Measurements from ENCODE around the gene JPH2.
"Not testable (repeated sequence)": the region's sequence is repeated elsewhere in the genome, so short reads cannot be mapped to it uniquely, and the experiment has no call there.

The JPH2 gene

DNA sequence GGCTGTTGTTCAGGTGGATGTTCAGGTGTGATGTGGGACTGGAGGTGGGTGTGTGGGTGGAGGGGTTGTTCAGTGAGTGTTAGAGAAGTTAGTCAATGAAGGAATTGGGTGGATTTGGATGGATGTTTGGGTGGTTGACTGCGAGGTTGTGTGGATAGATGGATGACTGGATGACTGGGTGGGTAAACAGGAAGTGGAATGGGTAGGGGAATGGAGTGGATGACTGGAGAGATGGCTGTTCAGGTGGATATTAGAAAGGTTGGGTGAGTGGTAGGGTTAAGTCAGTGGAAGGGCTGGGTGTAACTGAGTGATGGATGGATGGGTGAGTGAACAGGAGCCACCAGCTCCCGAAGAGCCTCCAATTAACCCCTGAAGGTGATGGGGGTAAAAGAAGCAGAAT is 27.9 kb downstream of the JPH2 start:
- no peak for DNase-seq (ENCODE audit: low read depth in 2 of 2)

DNA sequence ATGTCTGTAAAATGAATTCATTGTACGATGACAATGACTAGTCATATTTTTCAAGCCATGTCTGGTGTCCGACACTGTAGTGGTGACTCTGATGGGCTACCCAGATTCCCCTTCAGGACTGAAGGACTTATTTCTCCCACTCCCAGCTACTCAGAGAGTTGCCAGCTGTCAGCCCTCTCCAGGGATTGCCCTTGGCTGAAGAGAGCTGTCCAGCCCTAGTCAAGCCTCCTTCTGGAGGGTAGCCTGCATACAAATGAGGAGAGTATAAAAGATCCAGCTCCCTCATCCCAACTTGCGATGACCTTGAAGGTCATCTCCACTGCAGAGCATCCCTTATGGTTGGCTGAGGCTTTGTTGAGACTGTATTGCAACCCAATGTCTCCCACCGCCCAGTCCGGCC is 29.9 kb downstream of the JPH2 start:
- DNase-seq (ENCODE audit: low read depth in 2 of 2): no peak

DNA sequence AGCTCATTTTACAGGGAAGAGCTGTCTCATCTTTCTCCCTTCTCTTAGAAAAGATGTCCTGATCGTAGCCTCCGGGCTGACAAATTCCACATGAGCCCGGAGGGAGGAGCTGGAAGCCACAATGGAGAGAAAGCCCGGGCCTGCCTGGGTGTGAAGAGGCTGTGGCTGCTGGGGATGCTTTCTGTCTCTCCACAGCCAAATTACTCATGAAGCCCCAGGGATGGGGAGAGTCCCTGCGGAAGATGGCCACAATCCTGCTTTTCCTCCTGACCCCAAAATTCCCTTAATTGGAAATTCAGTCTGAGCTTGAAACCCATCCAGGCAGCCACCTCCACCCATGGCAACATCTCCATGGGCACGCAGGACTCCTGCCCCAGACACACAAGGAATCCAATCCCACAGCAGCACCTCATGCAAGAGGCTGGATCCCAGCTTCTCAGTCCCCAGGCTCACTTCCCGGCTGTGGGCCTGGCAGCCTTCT is 32.4 kb downstream of the JPH2 start:
- no peak for DNase-seq (ENCODE audit: low read depth in 2 of 2)

DNA sequence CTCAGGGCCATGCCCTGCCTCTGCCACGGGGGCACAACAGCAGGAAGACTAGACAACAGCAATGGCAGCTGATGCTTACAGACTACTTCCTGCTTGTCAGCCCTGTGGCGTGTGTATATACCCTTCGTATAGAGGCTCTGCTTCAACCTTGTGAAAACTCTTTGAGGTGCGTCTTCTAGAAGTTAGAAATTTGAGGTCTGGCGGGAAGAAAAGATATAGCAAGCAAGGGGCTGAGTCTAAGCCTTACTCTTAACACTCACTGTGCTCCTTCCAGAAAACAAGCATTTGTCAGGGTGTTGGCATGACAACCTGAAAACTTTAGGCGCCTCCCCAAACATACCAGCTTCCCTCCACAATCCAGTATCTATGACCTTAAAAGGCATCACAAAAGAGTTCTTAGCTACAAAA is 33.3 kb downstream of the JPH2 start:
- DNase-seq (ENCODE audit: low read depth in 2 of 2): no peak

DNA sequence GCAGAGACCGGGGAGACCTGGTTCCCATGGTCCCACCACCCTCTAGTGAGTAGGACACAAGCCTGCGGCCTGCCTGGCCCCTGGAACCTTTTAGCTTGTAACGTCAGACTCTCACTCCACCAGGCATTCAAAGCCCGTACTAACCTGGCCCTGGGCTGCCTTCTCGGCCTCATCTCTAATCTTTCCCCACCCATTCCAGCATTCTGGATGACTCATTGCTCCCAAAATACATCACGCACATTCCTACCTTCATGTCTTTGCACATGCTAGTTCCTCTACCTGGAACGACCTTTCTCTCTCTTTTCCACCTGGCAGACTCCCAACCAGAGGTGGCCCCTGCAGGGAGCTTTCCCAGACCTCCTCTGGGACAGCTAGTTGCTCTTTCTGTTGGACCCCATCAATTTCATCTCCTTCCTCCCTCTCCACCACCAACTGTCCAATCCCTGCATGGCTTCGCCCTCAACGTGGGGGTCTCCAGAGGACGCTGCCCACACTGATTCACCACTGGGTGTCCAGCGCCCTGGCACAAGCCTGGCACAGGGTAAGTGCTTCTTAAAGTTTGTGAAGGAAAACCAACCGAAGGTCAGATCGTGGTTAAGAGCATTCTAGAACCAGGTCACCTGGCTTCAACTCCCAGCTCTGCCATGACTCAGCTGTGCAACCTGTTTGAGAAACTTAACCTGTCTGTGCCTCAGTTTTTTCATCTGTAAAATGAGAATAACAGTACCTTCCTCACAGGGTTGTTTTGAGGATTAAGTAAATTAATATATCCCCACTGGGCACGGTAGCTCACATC is 35.2 kb downstream of the JPH2 start:
- DNase-seq (ENCODE audit: low read depth in 2 of 2): no peak

DNA sequence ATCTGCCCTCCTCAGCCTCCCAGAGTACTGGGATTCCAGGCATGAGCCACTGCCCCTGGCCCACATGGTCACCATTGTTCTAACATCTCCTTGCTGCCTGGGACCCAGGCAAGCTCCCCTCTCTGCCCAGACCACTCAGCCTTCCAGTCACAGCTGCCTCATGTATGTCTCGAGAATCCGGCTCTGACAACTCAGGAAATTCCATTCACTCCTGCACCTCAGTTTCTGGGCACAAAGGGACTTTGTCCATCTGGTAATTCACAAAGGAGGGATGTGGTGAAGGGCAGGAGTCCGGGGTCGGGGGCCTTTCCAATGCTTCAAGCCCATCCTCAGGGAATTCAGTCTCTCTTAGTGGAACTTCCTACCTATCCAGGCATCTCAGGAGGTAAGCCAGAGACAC is 40.7 kb downstream of the JPH2 start:
- no peak for DNase-seq (ENCODE audit: low read depth in 2 of 2)

DNA sequence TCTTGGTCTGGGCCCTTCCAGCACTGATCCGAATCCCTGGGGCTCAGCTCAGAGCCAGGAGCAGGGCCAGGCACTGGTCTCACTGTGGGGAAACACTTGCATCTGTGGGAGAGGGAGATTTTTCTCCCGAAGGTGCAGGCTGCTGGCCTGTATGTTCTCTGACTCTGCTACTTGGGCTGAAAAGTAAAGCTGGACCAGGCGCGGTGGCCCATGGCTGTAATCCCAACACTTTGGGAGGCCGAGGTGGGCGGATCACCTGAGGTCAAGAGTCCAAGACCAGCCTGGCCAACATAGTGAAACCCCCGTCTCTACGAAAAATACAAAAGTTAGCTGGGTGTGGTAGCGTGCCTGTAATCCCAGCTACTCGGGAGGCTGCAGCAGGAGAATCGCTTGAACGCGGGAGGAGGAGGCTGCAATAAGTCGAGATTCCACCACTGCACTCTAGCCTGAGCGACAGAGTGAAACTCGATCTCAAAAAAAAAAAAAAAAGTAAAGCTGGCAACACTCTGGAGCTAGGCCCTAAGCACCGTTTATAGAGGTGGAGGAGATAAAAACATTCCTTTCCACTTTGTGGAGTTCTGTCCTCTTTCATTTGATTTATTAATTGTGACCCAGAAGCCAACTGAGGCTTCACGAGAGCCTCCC is 41.7 kb downstream of the JPH2 start:
- DNase-seq (ENCODE audit: low read depth in 2 of 2): no peak

DNA sequence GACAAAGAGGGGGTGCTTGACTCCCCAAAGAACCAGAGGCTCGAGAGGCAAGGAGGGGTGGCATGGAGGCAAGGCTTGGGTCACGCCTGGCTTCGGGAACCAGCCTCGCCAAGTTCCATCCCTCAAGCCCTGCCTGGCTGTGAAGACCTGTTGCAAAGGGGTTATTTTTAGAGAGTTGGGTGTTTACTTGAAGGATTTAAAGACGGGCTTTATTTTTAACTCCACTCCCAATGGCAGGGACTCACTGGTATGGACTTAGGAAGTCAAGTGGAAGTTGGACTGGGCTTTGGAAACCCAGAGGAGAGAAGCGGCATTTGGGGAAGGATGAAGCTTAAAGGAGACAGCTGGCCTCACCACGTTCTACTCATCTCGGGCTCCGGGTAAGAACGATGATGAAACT is 43.1 kb downstream of the JPH2 start:
- DNase-seq (ENCODE audit: low read depth in 2 of 2): no peak

DNA sequence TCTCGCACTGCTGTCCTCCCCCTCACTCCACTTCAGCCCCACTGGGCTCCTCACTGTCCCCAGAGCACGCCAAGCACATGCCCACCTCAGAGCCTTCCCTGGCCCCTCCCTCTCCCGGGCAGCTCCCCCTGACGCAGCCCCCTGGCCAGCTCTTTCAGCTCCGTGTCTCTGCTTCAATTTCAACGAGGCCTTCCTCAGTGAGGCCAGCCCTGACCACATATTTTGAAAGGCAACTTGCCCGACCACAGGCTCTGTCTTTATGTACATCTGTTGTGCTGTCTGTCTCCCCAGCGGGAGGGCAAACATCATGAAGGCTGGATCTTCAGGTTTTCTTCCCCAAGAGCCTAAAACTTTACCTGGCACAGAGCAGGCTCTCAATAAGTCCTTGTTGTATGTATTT is 44.6 kb downstream of the JPH2 start:
- DNase-seq (ENCODE audit: low read depth in 2 of 2): no peak

DNA sequence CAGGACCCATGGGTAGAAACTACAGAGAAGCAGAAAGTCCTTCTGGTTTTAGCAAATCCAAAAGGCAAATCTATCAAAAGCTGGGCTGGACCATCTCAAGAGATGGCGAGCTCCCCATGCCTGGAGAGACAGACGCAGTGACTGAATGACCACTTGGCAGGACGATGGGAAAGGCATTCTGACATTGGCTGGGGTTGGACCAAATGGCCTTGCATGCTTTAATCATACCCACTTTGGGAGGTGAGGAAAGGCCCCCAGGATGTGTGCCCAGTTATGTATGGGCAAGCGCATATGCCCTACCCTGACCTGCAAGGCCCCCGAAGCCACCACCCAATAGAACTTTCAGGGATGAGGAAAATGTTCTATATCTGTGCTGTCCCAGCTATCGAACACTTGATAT is 45.1 kb downstream of the JPH2 start:
- no peak for DNase-seq (ENCODE audit: low read depth in 2 of 2)

DNA sequence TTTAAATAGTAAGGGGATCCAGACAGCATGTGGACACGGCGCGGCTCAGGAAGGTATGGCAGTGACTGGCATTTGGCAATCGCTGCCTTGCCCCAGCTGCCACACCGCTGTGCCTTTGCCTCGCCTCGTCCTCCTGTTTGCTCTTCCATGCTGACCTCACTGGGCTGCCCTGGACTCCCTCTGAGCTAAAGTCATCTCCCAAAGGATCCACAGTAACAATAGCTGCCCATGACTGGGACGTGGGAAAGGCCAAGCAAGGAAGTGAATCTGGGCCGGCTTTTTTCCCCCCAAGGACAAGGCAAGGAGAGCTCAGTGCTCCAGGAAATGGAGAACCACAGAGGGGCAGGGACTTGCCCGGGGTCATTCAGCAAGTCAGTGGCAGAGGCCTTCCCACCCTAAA is 48.1 kb downstream of the JPH2 start:
- no peak for DNase-seq (ENCODE audit: low read depth in 2 of 2)

DNA sequence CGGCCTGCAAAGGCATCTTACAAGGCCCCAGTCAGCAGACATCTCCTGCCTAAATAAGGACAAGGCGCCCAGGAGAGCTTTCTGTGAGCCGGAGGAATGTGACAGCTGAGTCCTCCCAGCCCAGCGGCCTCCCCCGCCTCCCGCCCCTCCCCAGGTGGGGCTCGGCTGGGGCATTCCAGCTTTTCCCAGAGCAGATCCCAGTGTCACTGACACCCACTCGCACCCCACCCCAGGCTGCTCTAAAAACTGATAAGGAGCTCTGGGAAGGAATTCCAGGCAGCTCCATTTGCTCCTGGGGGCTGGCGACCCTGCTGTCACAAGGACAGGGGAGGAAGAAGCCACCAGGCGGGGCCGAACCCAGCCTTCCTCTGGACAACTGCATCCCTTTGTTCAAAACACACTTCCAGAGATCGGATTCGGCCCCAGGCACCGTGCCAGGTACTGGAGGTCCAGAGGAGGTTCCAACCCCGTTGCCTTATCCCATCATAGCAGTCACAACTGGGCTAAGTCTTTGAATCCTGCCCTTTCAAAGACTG is 49.7 kb downstream of the JPH2 start:
- peak in 1 of 2 experiments; percentile 38 for DNase-seq (ENCODE audit: low read depth in 2 of 2)

DNA sequence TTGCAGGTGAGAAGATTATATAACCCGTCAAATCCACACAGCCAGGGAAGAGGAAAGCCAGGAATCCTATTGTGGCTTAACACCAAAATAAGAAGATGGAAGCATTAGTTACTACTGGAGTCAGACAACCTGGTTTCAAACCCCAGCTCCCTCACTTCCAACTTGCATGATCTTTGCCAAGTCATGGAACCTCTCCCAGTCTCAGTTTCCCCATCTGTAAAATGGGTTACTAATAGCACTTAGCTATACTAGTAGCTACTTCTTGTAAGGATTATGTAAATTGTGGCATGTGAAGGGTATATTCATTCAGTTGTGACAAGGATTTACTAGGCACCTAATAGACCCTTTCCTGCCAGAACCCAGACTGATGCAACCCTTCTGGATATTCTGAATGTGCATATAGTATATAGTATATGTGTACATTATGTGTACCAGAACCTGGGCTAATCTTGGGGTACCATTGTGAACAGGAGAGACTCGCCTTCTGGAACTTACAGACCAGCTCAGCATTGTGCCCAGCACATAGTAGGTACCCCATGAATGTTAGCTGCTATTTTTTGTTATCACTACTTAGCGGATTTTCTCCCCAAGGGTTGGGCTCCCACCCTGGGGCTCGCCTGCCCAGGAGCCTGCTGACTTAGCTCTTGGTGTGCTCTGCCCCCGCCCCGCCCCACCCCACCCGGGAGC is 50.3 kb downstream of the JPH2 start:
- DNase-seq (ENCODE audit: low read depth in 2 of 2): no peak

DNA sequence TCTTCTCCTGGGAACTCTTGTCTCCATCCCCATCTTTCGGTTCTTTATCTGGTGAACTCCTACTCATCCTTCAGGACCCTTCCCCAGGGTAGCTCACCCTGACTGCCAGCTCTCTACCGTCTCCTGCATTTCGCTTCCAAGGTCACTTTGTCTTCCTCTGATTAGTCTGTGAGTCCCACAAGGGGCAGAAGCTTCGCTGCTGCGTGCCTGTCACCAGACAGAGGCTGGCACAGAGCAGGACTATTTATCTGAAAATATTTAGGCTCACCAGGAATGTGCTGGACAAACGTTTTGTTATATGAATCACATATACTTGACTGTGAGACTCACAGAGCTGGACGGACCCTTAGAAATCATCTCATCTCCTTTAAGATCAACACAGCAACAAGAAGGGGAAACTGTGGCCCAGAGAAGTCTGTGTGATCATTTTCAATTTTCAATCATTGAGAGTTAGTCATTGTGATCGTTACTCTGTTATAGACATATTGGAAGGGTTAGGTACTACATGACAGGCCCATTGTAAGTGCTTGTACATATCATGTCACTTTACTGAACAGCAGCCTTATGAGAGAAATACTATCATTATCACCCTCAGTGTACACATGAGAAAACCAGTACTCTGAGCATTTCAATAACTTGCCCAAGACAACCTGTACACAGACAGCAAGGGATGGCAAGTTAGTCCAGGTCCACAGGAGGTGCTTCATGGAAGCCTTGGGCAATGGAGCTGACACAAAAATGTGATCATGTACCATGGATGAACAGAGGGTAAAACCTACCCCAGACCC is 51.4 kb downstream of the JPH2 start:
- DNase-seq (ENCODE audit: low read depth in 2 of 2): no peak

DNA sequence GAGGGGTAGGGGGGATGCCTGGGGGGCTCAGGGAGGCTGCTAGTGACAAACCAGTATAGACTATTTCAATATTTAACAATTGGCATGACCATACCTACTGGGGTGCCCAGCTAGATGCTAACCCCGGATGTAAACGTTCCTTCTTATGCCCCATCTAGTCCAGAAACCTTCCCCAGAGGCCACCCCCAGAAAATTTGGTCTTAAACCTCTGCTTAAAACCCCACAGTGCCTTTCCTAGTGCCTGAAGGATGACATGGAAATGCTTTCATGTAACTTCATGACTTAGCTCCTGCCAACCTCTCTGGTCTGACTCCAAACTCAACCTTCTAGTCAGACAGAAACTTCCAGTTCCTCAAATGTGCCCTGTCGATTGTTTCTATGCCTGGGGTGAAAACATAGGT is 52.0 kb downstream of the JPH2 start:
- no peak for DNase-seq (ENCODE audit: low read depth in 2 of 2)

DNA sequence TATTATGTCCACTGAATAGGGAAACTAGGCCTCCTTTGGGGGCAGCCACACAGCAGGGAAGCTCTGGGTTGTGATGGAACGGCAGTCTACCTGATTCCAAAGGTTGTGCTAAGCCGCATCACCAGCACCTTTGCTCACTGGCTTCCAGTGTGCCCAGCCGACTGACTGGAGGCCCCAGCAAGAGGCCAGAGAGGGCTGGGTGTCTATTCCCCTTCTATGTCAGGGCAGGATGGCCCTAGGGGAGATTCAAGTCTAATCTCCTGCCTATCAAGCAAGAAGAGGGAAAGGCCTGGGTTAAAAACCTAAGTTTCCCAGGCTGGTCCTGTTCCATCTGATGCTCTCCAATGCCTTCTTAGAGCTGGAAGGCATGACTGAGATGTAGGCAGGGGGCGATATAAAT is 53.6 kb downstream of the JPH2 start:
- no peak for DNase-seq (ENCODE audit: low read depth in 2 of 2)

DNA sequence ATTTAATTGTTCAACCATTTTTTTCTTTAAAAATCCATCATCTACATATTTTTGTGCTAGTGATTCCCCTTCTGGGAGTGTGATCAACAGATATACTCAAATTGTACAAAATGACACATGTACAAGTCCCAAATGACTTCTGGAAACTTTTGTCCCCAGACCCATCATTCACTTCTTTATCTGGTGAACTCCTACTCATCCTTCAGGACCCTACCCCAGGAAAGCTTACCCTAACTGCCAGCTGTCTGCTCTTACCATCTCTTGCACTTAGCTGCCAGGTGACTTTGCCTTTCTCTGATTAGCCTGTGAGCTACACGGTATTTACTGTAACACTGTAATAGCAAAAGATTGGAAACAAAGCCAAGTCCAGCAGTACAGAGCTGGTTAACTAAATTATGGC is 55.3 kb downstream of the JPH2 start:
- DNase-seq (ENCODE audit: low read depth in 2 of 2): no peak

DNA sequence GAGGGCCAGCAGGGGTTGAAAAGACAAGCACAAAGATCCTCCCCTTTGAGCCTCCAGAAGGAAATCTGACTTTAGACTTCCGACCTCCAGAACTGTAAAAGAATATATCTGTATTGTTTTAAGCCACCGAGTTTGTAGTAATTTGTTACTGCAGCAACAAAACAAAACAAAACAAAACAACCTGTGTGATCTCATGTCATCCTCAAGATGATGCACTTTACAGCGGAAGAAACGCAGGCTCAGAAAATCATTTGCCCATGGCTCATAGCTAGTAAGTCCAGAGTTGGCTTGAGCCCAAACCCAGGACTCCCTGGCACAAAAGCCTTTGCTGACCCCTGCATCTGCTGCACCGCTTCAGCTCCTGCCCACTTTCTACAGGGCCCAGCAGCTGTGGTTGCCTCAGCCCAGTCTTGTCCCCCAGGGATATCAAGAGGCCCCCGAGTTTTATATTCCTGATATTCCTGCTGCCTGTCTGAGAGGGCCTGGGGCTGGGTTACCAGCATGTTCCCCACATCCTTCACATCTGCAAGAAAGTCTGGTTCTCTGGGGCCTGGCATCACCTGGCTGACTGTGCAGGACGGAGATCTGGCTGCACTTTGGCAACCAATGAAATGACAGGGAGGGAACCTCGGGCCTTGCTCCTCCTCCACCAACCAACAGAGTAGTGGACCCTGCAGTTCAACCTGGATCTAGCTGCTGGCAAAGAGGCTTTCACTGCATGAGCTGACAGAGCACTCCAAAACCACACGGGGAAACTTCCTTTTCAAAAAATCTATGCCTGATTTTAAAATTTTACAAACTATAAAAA is 56.9 kb downstream of the JPH2 start:
- DNase-seq (ENCODE audit: low read depth in 2 of 2): no peak

DNA sequence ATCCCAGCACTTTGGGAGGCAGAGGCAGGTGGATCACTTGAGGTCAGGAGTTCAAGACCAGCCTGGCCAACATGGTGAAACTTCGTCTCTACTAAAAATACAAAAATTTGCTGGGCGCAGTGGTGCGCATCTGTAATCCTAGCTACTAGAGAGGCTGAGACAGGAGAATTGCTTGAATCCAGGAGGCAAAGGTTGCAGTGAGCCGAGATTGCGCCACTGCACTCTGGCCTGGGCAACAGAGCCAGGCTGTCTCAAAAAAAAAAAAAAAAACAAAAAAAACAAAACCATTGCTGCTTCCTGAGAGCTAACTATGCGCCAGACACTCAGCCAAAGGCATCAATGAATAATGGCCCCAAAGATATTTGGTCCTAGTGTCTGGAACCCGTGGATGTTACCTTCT is 57.7 kb downstream of the JPH2 start:
- not testable (repeated sequence) for DNase-seq (ENCODE audit: low read depth in 2 of 2)

DNA sequence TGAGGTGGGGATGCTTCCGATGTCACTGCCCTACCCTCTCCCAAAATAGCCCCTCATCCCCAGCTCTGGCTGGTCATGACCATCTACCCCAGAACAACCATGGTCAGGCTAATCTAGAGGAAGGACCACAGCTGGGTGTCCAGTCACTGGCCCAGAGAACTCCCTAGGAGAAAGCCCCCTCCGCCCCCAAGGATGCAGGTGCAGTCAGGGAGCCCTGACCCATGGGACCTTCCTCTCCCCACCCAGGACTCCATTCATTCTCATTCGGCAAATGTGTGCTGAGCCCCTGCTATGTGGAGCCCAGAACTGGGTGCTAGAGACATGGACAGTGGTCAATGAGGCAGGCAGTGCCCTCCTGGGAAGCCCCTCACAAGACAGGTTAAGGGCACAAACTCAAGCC is 60.5 kb downstream of the JPH2 start:
- no peak for DNase-seq (ENCODE audit: low read depth in 2 of 2)

All from fibroblast of skin of left biceps (primary cell).